Measurements from ENCODE around the gene LACTB. TPM values are rescaled to one million over a fixed set of nuclear protein-coding genes. Genes with fewer than 3 reads are reported as not detected.

Gene LACTB
- total RNA-seq, 1 experiment from 2014 or later, result 17.2 TPM

- TF ChIP-seq, protein P1, sequence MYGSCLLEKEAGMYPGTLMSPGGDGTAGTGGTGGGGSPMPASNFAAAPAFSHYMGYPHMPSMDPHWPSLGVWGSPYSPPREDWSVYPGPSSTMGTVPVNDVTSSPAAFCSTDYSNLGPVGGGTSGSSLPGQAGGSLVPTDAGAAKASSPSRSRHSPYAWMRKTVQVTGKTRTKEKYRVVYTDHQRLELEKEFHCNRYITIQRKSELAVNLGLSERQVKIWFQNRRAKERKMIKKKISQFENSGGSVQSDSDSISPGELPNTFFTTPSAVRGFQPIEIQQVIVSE (CRISPR knock-in tag; IDR thresholded peaks at IDR 0.05; ENCODE audit: borderline replicate concordance), result no peak
- peak; percentile 76 for TF ChIP-seq KAT7 (CRISPR knock-in tag; IDR thresholded peaks at IDR 0.05; ENCODE audit: borderline replicate concordance)
- no peak for TF ChIP-seq SMAD4 (CRISPR knock-in tag; IDR thresholded peaks at IDR 0.05)
- no peak for TF ChIP-seq NFATC4 (CRISPR knock-in tag; IDR thresholded peaks at IDR 0.05)
- peak; percentile 54; the same call in 1 of the 2 replicates for TF ChIP-seq IRF1 (CRISPR knock-in tag; IDR thresholded peaks at IDR 0.05)
- TF ChIP-seq, protein P2, sequence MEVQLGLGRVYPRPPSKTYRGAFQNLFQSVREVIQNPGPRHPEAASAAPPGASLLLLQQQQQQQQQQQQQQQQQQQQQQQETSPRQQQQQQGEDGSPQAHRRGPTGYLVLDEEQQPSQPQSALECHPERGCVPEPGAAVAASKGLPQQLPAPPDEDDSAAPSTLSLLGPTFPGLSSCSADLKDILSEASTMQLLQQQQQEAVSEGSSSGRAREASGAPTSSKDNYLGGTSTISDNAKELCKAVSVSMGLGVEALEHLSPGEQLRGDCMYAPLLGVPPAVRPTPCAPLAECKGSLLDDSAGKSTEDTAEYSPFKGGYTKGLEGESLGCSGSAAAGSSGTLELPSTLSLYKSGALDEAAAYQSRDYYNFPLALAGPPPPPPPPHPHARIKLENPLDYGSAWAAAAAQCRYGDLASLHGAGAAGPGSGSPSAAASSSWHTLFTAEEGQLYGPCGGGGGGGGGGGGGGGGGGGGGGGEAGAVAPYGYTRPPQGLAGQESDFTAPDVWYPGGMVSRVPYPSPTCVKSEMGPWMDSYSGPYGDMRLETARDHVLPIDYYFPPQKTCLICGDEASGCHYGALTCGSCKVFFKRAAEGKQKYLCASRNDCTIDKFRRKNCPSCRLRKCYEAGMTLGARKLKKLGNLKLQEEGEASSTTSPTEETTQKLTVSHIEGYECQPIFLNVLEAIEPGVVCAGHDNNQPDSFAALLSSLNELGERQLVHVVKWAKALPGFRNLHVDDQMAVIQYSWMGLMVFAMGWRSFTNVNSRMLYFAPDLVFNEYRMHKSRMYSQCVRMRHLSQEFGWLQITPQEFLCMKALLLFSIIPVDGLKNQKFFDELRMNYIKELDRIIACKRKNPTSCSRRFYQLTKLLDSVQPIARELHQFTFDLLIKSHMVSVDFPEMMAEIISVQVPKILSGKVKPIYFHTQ (CRISPR knock-in tag; IDR thresholded peaks at IDR 0.05), result no peak
- TF ChIP-seq, protein P3, sequence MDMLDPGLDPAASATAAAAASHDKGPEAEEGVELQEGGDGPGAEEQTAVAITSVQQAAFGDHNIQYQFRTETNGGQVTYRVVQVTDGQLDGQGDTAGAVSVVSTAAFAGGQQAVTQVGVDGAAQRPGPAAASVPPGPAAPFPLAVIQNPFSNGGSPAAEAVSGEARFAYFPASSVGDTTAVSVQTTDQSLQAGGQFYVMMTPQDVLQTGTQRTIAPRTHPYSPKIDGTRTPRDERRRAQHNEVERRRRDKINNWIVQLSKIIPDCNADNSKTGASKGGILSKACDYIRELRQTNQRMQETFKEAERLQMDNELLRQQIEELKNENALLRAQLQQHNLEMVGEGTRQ (CRISPR knock-in tag; IDR thresholded peaks at IDR 0.05), result no peak
- TF ChIP-seq ZNF232 (CRISPR knock-in tag; IDR thresholded peaks at IDR 0.05), result peak; percentile 54; the same call in 1 of the 2 replicates
- TF ChIP-seq, protein P4, sequence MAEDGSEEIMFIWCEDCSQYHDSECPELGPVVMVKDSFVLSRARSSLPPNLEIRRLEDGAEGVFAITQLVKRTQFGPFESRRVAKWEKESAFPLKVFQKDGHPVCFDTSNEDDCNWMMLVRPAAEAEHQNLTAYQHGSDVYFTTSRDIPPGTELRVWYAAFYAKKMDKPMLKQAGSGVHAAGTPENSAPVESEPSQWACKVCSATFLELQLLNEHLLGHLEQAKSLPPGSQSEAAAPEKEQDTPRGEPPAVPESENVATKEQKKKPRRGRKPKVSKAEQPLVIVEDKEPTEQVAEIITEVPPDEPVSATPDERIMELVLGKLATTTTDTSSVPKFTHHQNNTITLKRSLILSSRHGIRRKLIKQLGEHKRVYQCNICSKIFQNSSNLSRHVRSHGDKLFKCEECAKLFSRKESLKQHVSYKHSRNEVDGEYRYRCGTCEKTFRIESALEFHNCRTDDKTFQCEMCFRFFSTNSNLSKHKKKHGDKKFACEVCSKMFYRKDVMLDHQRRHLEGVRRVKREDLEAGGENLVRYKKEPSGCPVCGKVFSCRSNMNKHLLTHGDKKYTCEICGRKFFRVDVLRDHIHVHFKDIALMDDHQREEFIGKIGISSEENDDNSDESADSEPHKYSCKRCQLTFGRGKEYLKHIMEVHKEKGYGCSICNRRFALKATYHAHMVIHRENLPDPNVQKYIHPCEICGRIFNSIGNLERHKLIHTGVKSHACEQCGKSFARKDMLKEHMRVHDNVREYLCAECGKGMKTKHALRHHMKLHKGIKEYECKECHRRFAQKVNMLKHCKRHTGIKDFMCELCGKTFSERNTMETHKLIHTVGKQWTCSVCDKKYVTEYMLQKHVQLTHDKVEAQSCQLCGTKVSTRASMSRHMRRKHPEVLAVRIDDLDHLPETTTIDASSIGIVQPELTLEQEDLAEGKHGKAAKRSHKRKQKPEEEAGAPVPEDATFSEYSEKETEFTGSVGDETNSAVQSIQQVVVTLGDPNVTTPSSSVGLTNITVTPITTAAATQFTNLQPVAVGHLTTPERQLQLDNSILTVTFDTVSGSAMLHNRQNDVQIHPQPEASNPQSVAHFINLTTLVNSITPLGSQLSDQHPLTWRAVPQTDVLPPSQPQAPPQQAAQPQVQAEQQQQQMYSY (CRISPR knock-in tag; IDR thresholded peaks at IDR 0.05), result peak; percentile 82
- TF ChIP-seq, protein P5, sequence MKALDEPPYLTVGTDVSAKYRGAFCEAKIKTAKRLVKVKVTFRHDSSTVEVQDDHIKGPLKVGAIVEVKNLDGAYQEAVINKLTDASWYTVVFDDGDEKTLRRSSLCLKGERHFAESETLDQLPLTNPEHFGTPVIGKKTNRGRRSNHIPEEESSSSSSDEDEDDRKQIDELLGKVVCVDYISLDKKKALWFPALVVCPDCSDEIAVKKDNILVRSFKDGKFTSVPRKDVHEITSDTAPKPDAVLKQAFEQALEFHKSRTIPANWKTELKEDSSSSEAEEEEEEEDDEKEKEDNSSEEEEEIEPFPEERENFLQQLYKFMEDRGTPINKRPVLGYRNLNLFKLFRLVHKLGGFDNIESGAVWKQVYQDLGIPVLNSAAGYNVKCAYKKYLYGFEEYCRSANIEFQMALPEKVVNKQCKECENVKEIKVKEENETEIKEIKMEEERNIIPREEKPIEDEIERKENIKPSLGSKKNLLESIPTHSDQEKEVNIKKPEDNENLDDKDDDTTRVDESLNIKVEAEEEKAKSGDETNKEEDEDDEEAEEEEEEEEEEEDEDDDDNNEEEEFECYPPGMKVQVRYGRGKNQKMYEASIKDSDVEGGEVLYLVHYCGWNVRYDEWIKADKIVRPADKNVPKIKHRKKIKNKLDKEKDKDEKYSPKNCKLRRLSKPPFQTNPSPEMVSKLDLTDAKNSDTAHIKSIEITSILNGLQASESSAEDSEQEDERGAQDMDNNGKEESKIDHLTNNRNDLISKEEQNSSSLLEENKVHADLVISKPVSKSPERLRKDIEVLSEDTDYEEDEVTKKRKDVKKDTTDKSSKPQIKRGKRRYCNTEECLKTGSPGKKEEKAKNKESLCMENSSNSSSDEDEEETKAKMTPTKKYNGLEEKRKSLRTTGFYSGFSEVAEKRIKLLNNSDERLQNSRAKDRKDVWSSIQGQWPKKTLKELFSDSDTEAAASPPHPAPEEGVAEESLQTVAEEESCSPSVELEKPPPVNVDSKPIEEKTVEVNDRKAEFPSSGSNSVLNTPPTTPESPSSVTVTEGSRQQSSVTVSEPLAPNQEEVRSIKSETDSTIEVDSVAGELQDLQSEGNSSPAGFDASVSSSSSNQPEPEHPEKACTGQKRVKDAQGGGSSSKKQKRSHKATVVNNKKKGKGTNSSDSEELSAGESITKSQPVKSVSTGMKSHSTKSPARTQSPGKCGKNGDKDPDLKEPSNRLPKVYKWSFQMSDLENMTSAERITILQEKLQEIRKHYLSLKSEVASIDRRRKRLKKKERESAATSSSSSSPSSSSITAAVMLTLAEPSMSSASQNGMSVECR (CRISPR knock-in tag; IDR thresholded peaks at IDR 0.05; ENCODE audit: borderline replicate concordance), result 0 out of 2 replicates have a peak, but pooled peaks have one; percentile 72
- TF ChIP-seq NFE2L1 (CRISPR knock-in tag; IDR thresholded peaks at IDR 0.05), result 0 out of 2 replicates have a peak, but pooled peaks have one; percentile 18
- TF ChIP-seq HMGA2 (CRISPR knock-in tag; IDR thresholded peaks at IDR 0.05), result no peak
- TF ChIP-seq, protein P6, sequence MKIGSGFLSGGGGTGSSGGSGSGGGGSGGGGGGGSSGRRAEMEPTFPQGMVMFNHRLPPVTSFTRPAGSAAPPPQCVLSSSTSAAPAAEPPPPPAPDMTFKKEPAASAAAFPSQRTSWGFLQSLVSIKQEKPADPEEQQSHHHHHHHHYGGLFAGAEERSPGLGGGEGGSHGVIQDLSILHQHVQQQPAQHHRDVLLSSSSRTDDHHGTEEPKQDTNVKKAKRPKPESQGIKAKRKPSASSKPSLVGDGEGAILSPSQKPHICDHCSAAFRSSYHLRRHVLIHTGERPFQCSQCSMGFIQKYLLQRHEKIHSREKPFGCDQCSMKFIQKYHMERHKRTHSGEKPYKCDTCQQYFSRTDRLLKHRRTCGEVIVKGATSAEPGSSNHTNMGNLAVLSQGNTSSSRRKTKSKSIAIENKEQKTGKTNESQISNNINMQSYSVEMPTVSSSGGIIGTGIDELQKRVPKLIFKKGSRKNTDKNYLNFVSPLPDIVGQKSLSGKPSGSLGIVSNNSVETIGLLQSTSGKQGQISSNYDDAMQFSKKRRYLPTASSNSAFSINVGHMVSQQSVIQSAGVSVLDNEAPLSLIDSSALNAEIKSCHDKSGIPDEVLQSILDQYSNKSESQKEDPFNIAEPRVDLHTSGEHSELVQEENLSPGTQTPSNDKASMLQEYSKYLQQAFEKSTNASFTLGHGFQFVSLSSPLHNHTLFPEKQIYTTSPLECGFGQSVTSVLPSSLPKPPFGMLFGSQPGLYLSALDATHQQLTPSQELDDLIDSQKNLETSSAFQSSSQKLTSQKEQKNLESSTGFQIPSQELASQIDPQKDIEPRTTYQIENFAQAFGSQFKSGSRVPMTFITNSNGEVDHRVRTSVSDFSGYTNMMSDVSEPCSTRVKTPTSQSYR (CRISPR knock-in tag; IDR thresholded peaks at IDR 0.05), result peak; percentile 80; the same call in 1 of the 2 replicates
- TF ChIP-seq, protein P7, sequence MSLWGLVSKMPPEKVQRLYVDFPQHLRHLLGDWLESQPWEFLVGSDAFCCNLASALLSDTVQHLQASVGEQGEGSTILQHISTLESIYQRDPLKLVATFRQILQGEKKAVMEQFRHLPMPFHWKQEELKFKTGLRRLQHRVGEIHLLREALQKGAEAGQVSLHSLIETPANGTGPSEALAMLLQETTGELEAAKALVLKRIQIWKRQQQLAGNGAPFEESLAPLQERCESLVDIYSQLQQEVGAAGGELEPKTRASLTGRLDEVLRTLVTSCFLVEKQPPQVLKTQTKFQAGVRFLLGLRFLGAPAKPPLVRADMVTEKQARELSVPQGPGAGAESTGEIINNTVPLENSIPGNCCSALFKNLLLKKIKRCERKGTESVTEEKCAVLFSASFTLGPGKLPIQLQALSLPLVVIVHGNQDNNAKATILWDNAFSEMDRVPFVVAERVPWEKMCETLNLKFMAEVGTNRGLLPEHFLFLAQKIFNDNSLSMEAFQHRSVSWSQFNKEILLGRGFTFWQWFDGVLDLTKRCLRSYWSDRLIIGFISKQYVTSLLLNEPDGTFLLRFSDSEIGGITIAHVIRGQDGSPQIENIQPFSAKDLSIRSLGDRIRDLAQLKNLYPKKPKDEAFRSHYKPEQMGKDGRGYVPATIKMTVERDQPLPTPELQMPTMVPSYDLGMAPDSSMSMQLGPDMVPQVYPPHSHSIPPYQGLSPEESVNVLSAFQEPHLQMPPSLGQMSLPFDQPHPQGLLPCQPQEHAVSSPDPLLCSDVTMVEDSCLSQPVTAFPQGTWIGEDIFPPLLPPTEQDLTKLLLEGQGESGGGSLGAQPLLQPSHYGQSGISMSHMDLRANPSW (CRISPR knock-in tag; conservative IDR thresholded peaks at IDR 0.05; ENCODE audit: low read depth), result no peak
- TF ChIP-seq RELA (CRISPR knock-in tag; IDR thresholded peaks at IDR 0.05; ENCODE audit: borderline replicate concordance), result 0 out of 2 replicates have a peak, but pooled peaks have one; percentile 26
- TF ChIP-seq FOXP1 (CRISPR knock-in tag; IDR thresholded peaks at IDR 0.05; ENCODE audit: borderline replicate concordance), result peak; percentile 74; the same call in 1 of the 2 replicates
- TF ChIP-seq FOXJ3 (CRISPR knock-in tag; IDR thresholded peaks at IDR 0.05; ENCODE audit: borderline replicate concordance), result no peak
- no peak for TF ChIP-seq TCF7 (CRISPR knock-in tag; IDR thresholded peaks at IDR 0.05; ENCODE audit: low read depth)
These were observed 35.6 kb downstream of the LACTB start, which contains the start of gene RPS27L (continued) for GRCh38 chr15:63157118-63157843.
